Trophoblast cell (in vitro differentiated cells and primary cell): ENCODE data around the gene TMEM63B.

Source experiments
- DNase-seq, 2 donors: peaks; one replicate each; pipeline ENCODE4 v3.0.0-alpha.2; 2016
- H2AFZ ChIP-seq: 2 replicates; pipeline ENCODE4 v1.6.1; 2013; ENCODE audit warnings: low read length, moderate library complexity, mild to moderate bottlenecking; ENCODE audit not compliant: insufficient read depth, poor library complexity
- H2AK5ac ChIP-seq: 2 replicates; pipeline ENCODE4 v1.6.1; 2013; ENCODE audit warnings: mild to moderate bottlenecking, low read length
- H2BK120ac ChIP-seq: 2 replicates; pipeline ENCODE4 v1.6.1; 2013; ENCODE audit warnings: low read length, mild to moderate bottlenecking, moderate library complexity; ENCODE audit not compliant: insufficient read depth, poor library complexity
- H2BK12ac ChIP-seq: 2 replicates; pipeline ENCODE4 v1.6.1; 2013; ENCODE audit warnings: mild to moderate bottlenecking, low read length, moderate library complexity
- H2BK5ac ChIP-seq: 2 replicates; pipeline ENCODE4 v1.6.1; 2013; ENCODE audit warnings: low read length, low read depth, moderate library complexity, mild to moderate bottlenecking; ENCODE audit not compliant: poor library complexity
- H3K14ac ChIP-seq: 2 replicates; pipeline ENCODE4 v1.6.1; 2013; ENCODE audit warnings: mild to moderate bottlenecking, low read length
- H3K18ac ChIP-seq: 2 replicates; pipeline ENCODE4 v1.6.1; 2013; ENCODE audit warnings: mild to moderate bottlenecking, low read length
- H3K23ac ChIP-seq: 2 replicates; pipeline ENCODE4 v1.6.1; 2013; ENCODE audit warnings: low read length
- H3K27ac ChIP-seq: 2 replicates; pipeline ENCODE4 v1.5.1; 2013; ENCODE audit warnings: low read depth, mild to moderate bottlenecking, inconsistent platforms, low read length, moderate library complexity
- H3K27me3 ChIP-seq: 2 replicates; pipeline ENCODE4 v1.6.1; 2013; ENCODE audit warnings: inconsistent platforms, mild to moderate bottlenecking, low read length, moderate library complexity; ENCODE audit not compliant: insufficient read depth
- H3K36me3 ChIP-seq, 2 experiments: 1 replicate in 1 of 2; 2 replicates in 1 of 2; pipeline ENCODE4 v1.6.1; 2013; ENCODE audit warnings: low read length in 2 of 2, mild to moderate bottlenecking in 2 of 2, moderate library complexity in 1 of 2; ENCODE audit not compliant: insufficient read depth in 2 of 2, control insufficient read depth in 1 of 2
- H3K4ac ChIP-seq: 2 replicates; pipeline ENCODE4 v1.6.1; 2013; ENCODE audit warnings: low read depth, mild to moderate bottlenecking, low read length, moderate library complexity
- H3K4me1 ChIP-seq, 2 experiments: 1 replicate in 1 of 2; 2 replicates in 1 of 2; pipeline ENCODE4 v1.6.1; 2013; ENCODE audit warnings: low read length in 2 of 2, mild to moderate bottlenecking in 2 of 2, moderate library complexity in 1 of 2; ENCODE audit not compliant: insufficient read depth in 2 of 2, control insufficient read depth in 1 of 2
- H3K4me2 ChIP-seq: 2 replicates; pipeline ENCODE4 v1.6.1; 2013; ENCODE audit warnings: inconsistent platforms, mild to moderate bottlenecking, low read length, moderate library complexity
- H3K4me3 ChIP-seq: 2 replicates; pipeline ENCODE4 v1.5.1; 2013; ENCODE audit warnings: mild to moderate bottlenecking, low read depth, low read length, inconsistent platforms
- H3K79me1 ChIP-seq: one replicate; pipeline ENCODE4 v1.6.1; 2013; ENCODE audit warnings: low read length
- H3K79me2 ChIP-seq: 2 replicates; pipeline ENCODE4 v1.6.1; 2013; ENCODE audit warnings: low read length, mild to moderate bottlenecking; ENCODE audit not compliant: control insufficient read depth, insufficient read depth, poor library complexity
- H3K9ac ChIP-seq: 2 replicates; pipeline ENCODE4 v1.6.1; 2013; ENCODE audit warnings: mild to moderate bottlenecking, low read length
- H3K9me3 ChIP-seq: 2 replicates; pipeline ENCODE4 v1.6.1; 2013; ENCODE audit warnings: low read depth, mild to moderate bottlenecking, control low read depth, inconsistent platforms, low read length; ENCODE audit not compliant: insufficient read depth
- H4K12ac ChIP-seq: 2 replicates; pipeline ENCODE4 v1.6.1; 2013; ENCODE audit warnings: low read depth, mild to moderate bottlenecking, low read length, moderate library complexity
- H4K8ac ChIP-seq: 2 replicates; pipeline ENCODE4 v1.6.1; 2013; ENCODE audit warnings: low read depth, mild to moderate bottlenecking, low read length, moderate library complexity
- H4K91ac ChIP-seq: one replicate; pipeline ENCODE4 v1.6.1; 2013; ENCODE audit warnings: low read depth, mild to moderate bottlenecking, low read length, moderate library complexity
- WGBS: extraction: QIAGEN DNeasy Blood & Tissue Kit; methylation state at CpG from one replicate; pipeline ENCODE4 v1.1.7; 2013; ENCODE audit warnings: missing lambda C conversion rate; ENCODE audit not compliant: insufficient read length, insufficient coverage; ENCODE audit errors: extremely low coverage; 5-methylcytosine and 5-hydroxymethylcytosine counted together

TMEM63B gene

GRCh38 chr6:44110966-44111365, 16.4 kb upstream of the TMEM63B start:
- Histone ChIP-seq H3K79me1 (no peaks in the 10 kb centered on the region), H3K14ac (no peak overlapping the region), H4K8ac (no peak overlapping the region), H3K4me3 (no peak overlapping the region), H2BK12ac (no peak overlapping the region), H3K79me2 (no peaks in the 10 kb centered on the region), H3K4me2 (no peak overlapping the region), H3K9ac (no peak overlapping the region), H4K91ac (no peak overlapping the region), H3K23ac (no peak overlapping the region), H3K18ac (no peak overlapping the region), H3K4me1 (peaks cover 7 to 9% of the 10 kb centered on the region in 2 experiments), H2AK5ac (no peak overlapping the region), H3K4ac (no peak overlapping the region), H3K27ac (no peak overlapping the region), H2AFZ (no peak overlapping the region), H2BK5ac (no peak overlapping the region), H3K9me3 (no peaks in the 10 kb centered on the region), H3K36me3 (peaks cover 27 to 59% of the 10 kb centered on the region in 2 experiments), H3K27me3 (no peaks in the 10 kb centered on the region), H2BK120ac (no peak overlapping the region), H4K12ac (no peak overlapping the region)
- WGBS, result no CpG with 5 or more reads among the region's 3 CpGs
- no peak for DNase-seq

- Histone ChIP-seq H3K18ac (no peak overlapping the region), H3K14ac (no peak overlapping the region), H3K36me3 (peaks cover 27 to 55% of the 10 kb centered on the region in 2 experiments), H3K9me3 (no peaks in the 10 kb centered on the region), H4K91ac (no peak overlapping the region), H3K79me1 (no peaks in the 10 kb centered on the region), H3K27ac (no peak overlapping the region), H3K4me1 (peaks cover 11 to 15% of the 10 kb centered on the region in 2 experiments), H3K79me2 (peaks cover 2% of the 10 kb centered on the region), H2BK12ac (no peak overlapping the region), H2BK120ac (no peak overlapping the region), H4K8ac (no peak overlapping the region), H3K27me3 (no peaks in the 10 kb centered on the region), H2BK5ac (no peak overlapping the region), H3K23ac (no peak overlapping the region), H3K4me2 (no peak overlapping the region), H2AK5ac (no peak overlapping the region), H2AFZ (no peak overlapping the region), H3K9ac (no peak overlapping the region), H3K4me3 (no peak overlapping the region), H3K4ac (no peak overlapping the region), H4K12ac (no peak overlapping the region)
- no peak for DNase-seq
- WGBS, result no CpG with 5 or more reads among the region's 6 CpGs
Observed at GRCh38 chr6:44111434-44112417, 15.6 kb upstream of the TMEM63B start.

DNA sequence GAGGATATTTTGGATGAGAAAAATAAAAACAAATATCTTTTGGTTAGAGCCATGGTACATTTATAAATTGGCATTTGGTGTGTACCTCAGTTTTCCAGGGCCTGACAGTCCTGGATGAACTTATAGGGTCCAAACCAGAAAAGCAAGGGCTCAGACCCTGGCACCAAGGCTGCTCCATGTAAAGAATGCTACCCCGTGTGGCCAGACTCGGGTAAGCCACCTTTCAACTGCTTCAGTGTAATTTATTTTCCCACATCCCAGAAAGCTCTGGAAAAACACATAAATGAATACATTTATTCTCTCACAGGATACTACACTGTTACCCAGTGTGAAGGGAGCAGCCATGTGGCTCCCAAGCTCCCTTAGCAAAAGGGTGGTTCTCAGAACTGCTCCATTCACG, 13.9 kb upstream of the TMEM63B start:
- no peak overlapping the region for H3K4ac ChIP-seq
- no peak overlapping the region for H3K9ac ChIP-seq
- no peak overlapping the region for H2AK5ac ChIP-seq
- no peak overlapping the region for H4K8ac ChIP-seq
- no peak overlapping the region for H2BK120ac ChIP-seq
- H3K79me2 ChIP-seq, result peaks cover 4% of the 10 kb centered on the region
- no peaks in the 10 kb centered on the region for H3K79me1 ChIP-seq
- H3K14ac ChIP-seq, result no peak overlapping the region
- no peaks in the 10 kb centered on the region for H3K9me3 ChIP-seq
- H3K27ac ChIP-seq, result no peak overlapping the region
- no peak overlapping the region for H2BK5ac ChIP-seq
- H2BK12ac ChIP-seq, result no peak overlapping the region
- H3K4me2 ChIP-seq, result no peak overlapping the region
- DNase-seq, result no peak
- H3K18ac ChIP-seq, result no peak overlapping the region
- no peak overlapping the region for H2AFZ ChIP-seq
- WGBS, result no CpG with 5 or more reads among the region's 3 CpGs
- no peak overlapping the region for H3K23ac ChIP-seq
- H3K36me3 ChIP-seq, result peaks cover 24 to 43% of the 10 kb centered on the region in 2 experiments
- H3K4me1 ChIP-seq, result peaks cover 18 to 19% of the 10 kb centered on the region in 2 experiments
- H4K12ac ChIP-seq, result no peak overlapping the region
- H4K91ac ChIP-seq, result no peak overlapping the region
- H3K27me3 ChIP-seq, result no peaks in the 10 kb centered on the region
- H3K4me3 ChIP-seq, result no peak overlapping the region

- no peak overlapping the region for H2AFZ ChIP-seq
- H3K4me1 ChIP-seq, result peaks cover 18 to 19% of the 10 kb centered on the region in 2 experiments
- no peak overlapping the region for H3K23ac ChIP-seq
- H4K8ac ChIP-seq, result no peak overlapping the region
- no peak overlapping the region for H3K9ac ChIP-seq
- H3K4me2 ChIP-seq, result no peak overlapping the region
- H3K79me1 ChIP-seq, result no peaks in the 10 kb centered on the region
- no peak overlapping the region for H4K12ac ChIP-seq
- no peak overlapping the region for H2AK5ac ChIP-seq
- H3K27me3 ChIP-seq, result no peaks in the 10 kb centered on the region
- no peak overlapping the region for H2BK5ac ChIP-seq
- peak overlapping the region; percentile 43 for H3K27ac ChIP-seq
- no peak overlapping the region for H2BK120ac ChIP-seq
- DNase-seq, result peak; percentile 83 to 90
- no peak overlapping the region for H3K4me3 ChIP-seq
- H3K79me2 ChIP-seq, result peaks cover 11% of the 10 kb centered on the region
- no peaks in the 10 kb centered on the region for H3K9me3 ChIP-seq
- no CpG with 5 or more reads among the region's 5 CpGs for WGBS
- no peak overlapping the region for H2BK12ac ChIP-seq
- H4K91ac ChIP-seq, result no peak overlapping the region
- H3K14ac ChIP-seq, result no peak overlapping the region
- no peak overlapping the region for H3K4ac ChIP-seq
- peaks cover 11 to 27% of the 10 kb centered on the region in 2 experiments for H3K36me3 ChIP-seq
- H3K18ac ChIP-seq, result peak overlapping the region; percentile 79
Observed at GRCh38 chr6:44115866-44116265, 11.5 kb upstream of the TMEM63B start.
